ENCODE data around the gene NDUFV3.
"Not testable (repeated sequence)": the region's sequence is repeated elsewhere in the genome, so short reads cannot be mapped to it uniquely, and the experiment has no call there.

Gene NDUFV3

GRCh38 chr21:42855937-42856335 is 37.2 kb upstream of the NDUFV3 start:
- FAIRE-seq = no peak
- no peak for DNase-seq (ENCODE audit: low spot score)

- DNase-seq (ENCODE audit: low spot score) = no peak
- no peak for FAIRE-seq
Measured at GRCh38 chr21:42857216-42857615, 35.9 kb upstream of the NDUFV3 start.

- DNase-seq (ENCODE audit: low spot score) = no peak
- no peak for FAIRE-seq
Measured at GRCh38 chr21:42858185-42858847, 34.8 kb upstream of the NDUFV3 start.

- DNase-seq (ENCODE audit: low spot score) = no peak
- no peak for FAIRE-seq
Measured at GRCh38 chr21:42858957-42859890, 33.9 kb upstream of the NDUFV3 start.

- FAIRE-seq = no peak
- no peak for DNase-seq (ENCODE audit: low spot score)
Measured at GRCh38 chr21:42859891-42860230, 33.2 kb upstream of the NDUFV3 start.

GRCh38 chr21:42860345-42860744 is 32.8 kb upstream of the NDUFV3 start:
- DNase-seq (ENCODE audit: low spot score) = no peak
- FAIRE-seq = no peak

GRCh38 chr21:42861311-42861847 is 31.7 kb upstream of the NDUFV3 start:
- DNase-seq (ENCODE audit: low spot score) (no peak), FAIRE-seq (no peak)

GRCh38 chr21:42861848-42862400 is 31.2 kb upstream of the NDUFV3 start:
- FAIRE-seq = no peak

GRCh38 chr21:42862774-42863503 is 30.2 kb upstream of the NDUFV3 start:
- DNase-seq (ENCODE audit: low spot score) (no peak), FAIRE-seq (no peak)

More at GRCh38 chr21:42861848-42862400, 31.2 kb upstream of the NDUFV3 start:
- DNase-seq (ENCODE audit: low spot score) = no peak

GRCh38 chr21:42863504-42863870 is 29.6 kb upstream of the NDUFV3 start:
- no peak for DNase-seq (ENCODE audit: low spot score)
- no peak for FAIRE-seq

GRCh38 chr21:42864286-42864685 is 28.8 kb upstream of the NDUFV3 start:
- DNase-seq (ENCODE audit: low spot score) (no peak), FAIRE-seq (no peak)

GRCh38 chr21:42864815-42865775 is 28.0 kb upstream of the NDUFV3 start:
- FAIRE-seq = no peak
- no peak for DNase-seq (ENCODE audit: low spot score)

GRCh38 chr21:42865776-42866160 is 27.3 kb upstream of the NDUFV3 start:
- DNase-seq (ENCODE audit: low spot score) = no peak
- FAIRE-seq = no peak

GRCh38 chr21:42868196-42868595 is 24.9 kb upstream of the NDUFV3 start:
- DNase-seq (ENCODE audit: low spot score) (no peak), FAIRE-seq (no peak)

- DNase-seq (ENCODE audit: low spot score) = no peak
- FAIRE-seq = no peak
Measured at GRCh38 chr21:42873096-42873495, 20.0 kb upstream of the NDUFV3 start.

- not testable (repeated sequence) for FAIRE-seq; DNase-seq (ENCODE audit: low spot score)
Measured at GRCh38 chr21:42875811-42876210, 17.3 kb upstream of the NDUFV3 start.

- FAIRE-seq (no peak), DNase-seq (ENCODE audit: low spot score) (no peak)
Measured at GRCh38 chr21:42878678-42878992, 14.5 kb upstream of the NDUFV3 start.

- DNase-seq (ENCODE audit: low spot score) (peak; percentile 98), FAIRE-seq (peak; percentile 72)
Measured at GRCh38 chr21:42878993-42879787, 13.9 kb upstream of the NDUFV3 start, which contains the start of gene WDR4. TSS of gene WDR4 (minus strand) at chr21:42879539. CDS start at chr21:42879495, 44 bp downstream.

- DNase-seq (ENCODE audit: low spot score) (no peak), FAIRE-seq (no peak)
Measured at GRCh38 chr21:42880352-42880751, 12.8 kb upstream of the NDUFV3 start.

- FAIRE-seq (no peak), DNase-seq (ENCODE audit: low spot score) (no peak)
Measured at GRCh38 chr21:42883921-42884320, 9.2 kb upstream of the NDUFV3 start.
